Stimulated activated CD4-positive, alpha-beta T cell treated with anti-CD3 and anti-CD28 coated beads, Interleukin-2, amount 100 ng/mL, for 24 hours (primary cell): Measurements from ENCODE around the gene VCPKMT.

ENCODE experiments used
- DNase-seq, 2 donors: peaks; one replicate each; pipeline ENCODE4 v3.0.0-alpha.2; 2020

VCPKMT gene

GRCh38 chr14:50116181-50116956, at the start of gene VCPKMT:
Gene VCPKMT (minus strand): TSS chr14:50116572. CDS start chr14:50116552, 20 bp downstream.
- peak; percentile 97 to 98 for DNase-seq

- no peak for DNase-seq
Observed at GRCh38 chr14:50156111-50156510, 39.7 kb upstream of the VCPKMT start.

GRCh38 chr14:50148799-50149198, 32.4 kb upstream of the VCPKMT start:
- no peak for DNase-seq

- no peak for DNase-seq
Observed at GRCh38 chr14:50139192-50139591, 22.8 kb upstream of the VCPKMT start.

GRCh38 chr14:50127802-50128201, 11.4 kb upstream of the VCPKMT start:
- DNase-seq: no peak

- DNase-seq: no peak
Observed at GRCh38 chr14:50123062-50123461, 6.7 kb upstream of the VCPKMT start.

- no peak for DNase-seq
Observed at GRCh38 chr14:50122291-50122690, 5.9 kb upstream of the VCPKMT start.

- no peak for DNase-seq
Observed at GRCh38 chr14:50121486-50121885, 5.1 kb upstream of the VCPKMT start.

GRCh38 chr14:50117456-50117855, 1.1 kb upstream of the VCPKMT start:
- DNase-seq: no peak

- no peak for DNase-seq
Observed at GRCh38 chr14:50116966-50117365, 594 bp upstream of the VCPKMT start.

GRCh38 chr14:50113381-50114035, 2.9 kb downstream of the VCPKMT start:
- no peak for DNase-seq

- no peak for DNase-seq
Observed at GRCh38 chr14:50110323-50111037, 5.9 kb downstream of the VCPKMT start.

- DNase-seq: no peak
Observed at GRCh38 chr14:50109342-50109741, 7.0 kb downstream of the VCPKMT start.

GRCh38 chr14:50107850-50108249, 8.5 kb downstream of the VCPKMT start:
- DNase-seq: no peak

GRCh38 chr14:50106178-50106577, 10.2 kb downstream of the VCPKMT start:
- DNase-seq: no peak

- DNase-seq: no peak
Observed at GRCh38 chr14:50103558-50103957, 12.8 kb downstream of the VCPKMT start.

GRCh38 chr14:50101417-50101816, 15.0 kb downstream of the VCPKMT start:
- DNase-seq: no peak

- no peak for DNase-seq
Observed at GRCh38 chr14:50100805-50101204, 15.6 kb downstream of the VCPKMT start.

GRCh38 chr14:50099335-50099734, 17.0 kb downstream of the VCPKMT start:
- no peak for DNase-seq

GRCh38 chr14:50095895-50096294, 20.5 kb downstream of the VCPKMT start:
- DNase-seq: no peak

- DNase-seq: no peak
Observed at GRCh38 chr14:50094056-50094755, 22.2 kb downstream of the VCPKMT start.

GRCh38 chr14:50093496-50093895, 22.9 kb downstream of the VCPKMT start:
- no peak for DNase-seq

- no peak for DNase-seq
Observed at GRCh38 chr14:50092006-50092555, 24.3 kb downstream of the VCPKMT start.
